ENCODE data around the gene RNU1-2.

- no peak for TF ChIP-seq CTCF (IDR thresholded peaks at IDR 0.05; ENCODE audit: borderline replicate concordance, extremely low read depth, low read length, poor library complexity, severe bottlenecking)
- no peak for TF ChIP-seq EZH2 (IDR thresholded peaks at IDR 0.05; ENCODE audit: borderline replicate concordance, low read depth, low read length, severe bottlenecking)
Observed at GRCh38 chr1:16925635-16926490, 30.1 kb downstream of the RNU1-2 start.
